HFFc6 (cell line): Measurements from ENCODE around the gene MSRB3. TPM values are rescaled to one million over a fixed set of nuclear protein-coding genes. Genes with fewer than 3 reads are reported as not detected.
A peak's percentile ranks its signal among the peaks of the same experiment; 100 is the strongest.

Experiments
- DNase-seq: peaks from one replicate; pipeline ENCODE4 v3.0.0-alpha.2; 2018
- H3K27ac Mint-ChIP-seq: 2 replicates; pipeline ENCODE4 v1.8.0; 2020; ENCODE audit warnings: mild to moderate bottlenecking, mixed read lengths
- H3K27me3 Mint-ChIP-seq: 2 replicates; pipeline ENCODE4 v1.8.0; 2021; ENCODE audit warnings: mild to moderate bottlenecking, moderate library complexity, mixed read lengths; ENCODE audit not compliant: insufficient read depth
- H3K36me3 Mint-ChIP-seq: 2 replicates; pipeline ENCODE4 v1.8.0; 2021; ENCODE audit warnings: low read depth, mixed read lengths
- H3K4me1 Mint-ChIP-seq: 2 replicates; pipeline ENCODE4 v1.8.0; 2020; ENCODE audit warnings: low read depth, mixed read lengths
- H3K4me3 Mint-ChIP-seq: 2 replicates; pipeline ENCODE4 v1.8.0; 2020; ENCODE audit warnings: mild to moderate bottlenecking, moderate library complexity, mixed read lengths
- H3K9me3 Mint-ChIP-seq: 2 replicates; pipeline ENCODE4 v1.8.0; 2020; ENCODE audit warnings: mild to moderate bottlenecking, mixed read lengths
- CTCF ChIP-seq: fragments of 200-600 bp; sonication (generic); IDR thresholded peaks from 2 replicates; pipeline ENCODE4 v1.5.0; 2021; ENCODE audit warnings: antibody characterized with exemption, mild to moderate bottlenecking
- total RNA-seq, 6 experiments: library from RNA; stranded (reverse); fragmentation: NEBNext Ultra II Directional; extraction: Animal tissue kit (Norgen Biotek cat#: 25700); gene quantifications; 2 replicates in 1 of 6; 3 replicates in 5 of 6; pipeline ENCODE4 v1.2.3, GENCODE V29; 2021

The MSRB3 gene
- total RNA-seq, 6 experiments from 2014 or later = 108 to 143 (median 127) TPM

GRCh38 chr12:65465766-65466547, 187.5 kb downstream of the MSRB3 start:
- Mint-ChIP-seq H3K4me1 (peaks cover 41% of the 10 kb centered on the region), H3K36me3 (peaks cover 59% of the 10 kb centered on the region)
- DNase-seq = no peak

GRCh38 chr12:65466911-65467310, 188.4 kb downstream of the MSRB3 start:
- peaks cover 45% of the 10 kb centered on the region for H3K4me1 Mint-ChIP-seq
- H3K9me3 Mint-ChIP-seq = no peaks in the 10 kb centered on the region
- no peaks in the 10 kb centered on the region; the same call in 1 of the 2 replicates for H3K27me3 Mint-ChIP-seq
- H3K36me3 Mint-ChIP-seq = peaks cover 52% of the 10 kb centered on the region
- H3K4me3 Mint-ChIP-seq = no peak overlapping the region
- no peak overlapping the region for H3K27ac Mint-ChIP-seq
- no peak for TF ChIP-seq CTCF
- DNase-seq = no peak

More at GRCh38 chr12:65465766-65466547, 187.5 kb downstream of the MSRB3 start:
- Mint-ChIP-seq H3K27me3 (no peaks in the 10 kb centered on the region; the same call in 1 of the 2 replicates), H3K9me3 (no peaks in the 10 kb centered on the region), H3K4me3 (no peak overlapping the region; the same call in 1 of the 2 replicates), H3K27ac (peak overlapping the region; percentile 68; the same call in 1 of the 2 replicates)
- TF ChIP-seq CTCF = no peak

- peaks cover 23% of the 10 kb centered on the region for H3K36me3 Mint-ChIP-seq
- H3K9me3 Mint-ChIP-seq = no peaks in the 10 kb centered on the region
- H3K27me3 Mint-ChIP-seq = no peaks in the 10 kb centered on the region
- DNase-seq = no peak
- H3K4me1 Mint-ChIP-seq = peaks cover 39% of the 10 kb centered on the region
- H3K27ac Mint-ChIP-seq = no peak overlapping the region
- no peak overlapping the region for H3K4me3 Mint-ChIP-seq
- TF ChIP-seq CTCF = no peak
Observed at GRCh38 chr12:65470256-65470655, 191.8 kb downstream of the MSRB3 start.

GRCh38 chr12:65472079-65472478, 193.6 kb downstream of the MSRB3 start:
- Mint-ChIP-seq H3K36me3 (peaks cover 9% of the 10 kb centered on the region), H3K4me3 (no peak overlapping the region), H3K4me1 (peaks cover 27% of the 10 kb centered on the region), H3K9me3 (no peaks in the 10 kb centered on the region), H3K27ac (no peak overlapping the region), H3K27me3 (no peaks in the 10 kb centered on the region)
- peak; percentile 31; the same call in 1 of the 2 replicates for TF ChIP-seq CTCF
- no peak for DNase-seq

GRCh38 chr12:65474831-65475230, 196.3 kb downstream of the MSRB3 start:
- H3K27ac Mint-ChIP-seq = no peak overlapping the region
- H3K4me1 Mint-ChIP-seq = peaks cover 22% of the 10 kb centered on the region
- no peaks in the 10 kb centered on the region for H3K9me3 Mint-ChIP-seq
- no peak for TF ChIP-seq CTCF
- no peak overlapping the region for H3K4me3 Mint-ChIP-seq
- no peaks in the 10 kb centered on the region for H3K27me3 Mint-ChIP-seq
- no peaks in the 10 kb centered on the region for H3K36me3 Mint-ChIP-seq
- DNase-seq = no peak
